CD8-positive, alpha-beta memory T cell (primary cell): ENCODE measurements around the gene SRMS. TPM values are rescaled to one million over a fixed set of nuclear protein-coding genes. Genes with fewer than 3 reads are reported as not detected.

ENCODE experiments used
- CTCF ChIA-PET: fragments of 350-600 bp; sonication (Branson Sonifier 250); formaldehyde crosslinking; loops from one replicate; lab custom pipeline; 2021; ENCODE audit warnings: antibody characterized with exemption; lab: Charles Lee
- POLR2A ChIA-PET: fragments of 350-600 bp; sonication (Branson Sonifier 250); formaldehyde crosslinking; loops from one replicate; lab custom pipeline; 2021; ENCODE audit warnings: antibody characterized with exemption; lab: Charles Lee
- DNase-seq, 5 donors: peaks; one replicate each; pipeline versions ENCODE4 v3.0.0 to v3.0.0-alpha.2; 2020 to 2022; ENCODE audit warnings: mixed read lengths in 1 of 5
- H3K27ac ChIP-seq: one replicate; pipeline ENCODE4 v1.7.0; 2013; ENCODE audit warnings: low read depth, mild to moderate bottlenecking, low read length, moderate library complexity
- H3K27me3 ChIP-seq: 2 replicates; pipeline ENCODE4 v1.7.0; 2013; ENCODE audit warnings: low read length, mild to moderate bottlenecking; ENCODE audit not compliant: insufficient read depth, poor library complexity, severe bottlenecking
- H3K36me3 ChIP-seq: 2 replicates; pipeline ENCODE4 v1.7.0; 2013; ENCODE audit warnings: mild to moderate bottlenecking, low read length, moderate library complexity; ENCODE audit not compliant: insufficient read depth
- H3K4me1 ChIP-seq: 2 replicates; pipeline ENCODE4 v1.7.0; 2013; ENCODE audit warnings: mild to moderate bottlenecking, low read length, moderate library complexity; ENCODE audit not compliant: insufficient read depth
- H3K4me3 ChIP-seq: 2 replicates; pipeline ENCODE4 v1.7.0; 2013; ENCODE audit warnings: mild to moderate bottlenecking, low read length
- H3K9me3 ChIP-seq: 2 replicates; pipeline ENCODE4 v1.7.0; 2013; ENCODE audit warnings: mild to moderate bottlenecking, low read length
- H3K27ac Mint-ChIP-seq, 8 donors: one replicate each; pipeline ENCODE4 v1.8.0; 2020 to 2021; ENCODE audit warnings: mixed read lengths in 8 of 8, mild to moderate bottlenecking in 6 of 8, inconsistent platforms in 3 of 8, moderate library complexity in 3 of 8
- H3K27me3 Mint-ChIP-seq, 2 donors: one replicate each; pipeline ENCODE4 v1.8.0; 2020 to 2021; ENCODE audit warnings: mixed read lengths in 2 of 2, mild to moderate bottlenecking in 1 of 2, moderate library complexity in 1 of 2
- H3K36me3 Mint-ChIP-seq, 3 donors: one replicate each; pipeline ENCODE4 v1.8.0; 2020 to 2021; ENCODE audit warnings: mixed read lengths in 3 of 3, inconsistent platforms in 1 of 3, mild to moderate bottlenecking in 1 of 3
- H3K4me1 Mint-ChIP-seq, 3 donors: one replicate each; pipeline ENCODE4 v1.8.0; 2020 to 2021; ENCODE audit warnings: mixed read lengths in 3 of 3, inconsistent platforms in 1 of 3, mild to moderate bottlenecking in 1 of 3
- H3K4me3 Mint-ChIP-seq, 7 donors: one replicate each; pipeline ENCODE4 v1.8.0; 2020 to 2021; ENCODE audit warnings: mixed read lengths in 7 of 7, mild to moderate bottlenecking in 6 of 7, moderate library complexity in 4 of 7, inconsistent platforms in 2 of 7
- H3K9me3 Mint-ChIP-seq, 5 donors: one replicate each; pipeline ENCODE4 v1.8.0; 2020 to 2022; ENCODE audit warnings: mixed read lengths in 5 of 5, mild to moderate bottlenecking in 3 of 5, moderate library complexity in 2 of 5, inconsistent platforms in 1 of 5
- polyA plus RNA-seq: library from polyadenylated mRNA; unstranded; fragments of 300-500 nt; fragmentation: Illumina TruSeq; gene quantifications from one replicate; pipeline ENCODE4 v1.2.3, GENCODE V29; 2021
- total RNA-seq, 2 experiments: library from RNA; stranded (reverse); gene quantifications; one replicate each; pipeline ENCODE4 v1.2.3, GENCODE V29; 2021

The SRMS gene
- total and polyA plus RNA-seq, 3 experiments from 2014 or later = not detected

GRCh38 chr20:63520934-63521601 is 26.5 kb downstream of the SRMS start:
- Histone ChIP-seq H3K9me3 (no peaks in the 10 kb centered on the region), H3K4me3 (peak overlapping the region; percentile 70), H3K36me3 (peaks cover 14% of the 10 kb centered on the region), H3K27ac (peak overlapping the region; percentile 79), H3K4me1 (peaks cover 20% of the 10 kb centered on the region), H3K27me3 (no peaks in the 10 kb centered on the region)
- peak overlapping the region in 5 of 8 donors; percentile 35 to 90 (median 70) for H3K27ac Mint-ChIP-seq
- no peaks in the 10 kb centered on the region for H3K27me3 Mint-ChIP-seq
- H3K4me3 Mint-ChIP-seq = peak overlapping the region; percentile 76 to 87 (median 81)
- H3K36me3 Mint-ChIP-seq = peaks cover 5 to 25% (median 7%) of the 10 kb centered on the region in 3 donors
- peak; percentile 52 to 83 (median 62) for DNase-seq
- ChIA-PET CTCF (interaction anchor here (1.0 to 3.1 kb wide), 10 partner anchors 10 to 459 kb away, joined by 3 to 24 read pairs (median 6); partner anchors contain the start of genes HELZ2, PTK6, RTEL1 and TPD52L2), POLR2A (interaction anchor here (0.6 to 3.1 kb wide), 23 partner anchors 8 to 727 kb away, joined by 3 to 31 read pairs (median 6); partner anchors contain the start of genes ARFRP1, GMEB2, HELZ2 and OPRL1)
- H3K4me1 Mint-ChIP-seq = peaks cover 8 to 34% (median 10%) of the 10 kb centered on the region in 3 donors
- peaks cover 0 to 3% (median 0%) of the 10 kb centered on the region in 5 donors for H3K9me3 Mint-ChIP-seq

GRCh38 chr20:63520504-63520933 is 27.0 kb downstream of the SRMS start, which contains the start of gene PPDPF:
Gene PPDPF, plus strand, starts transcription at chr20:63520765. Its CDS starts 544 bp downstream, at chr20:63521309.
- CTCF ChIA-PET = interaction anchor here (1.0 to 3.1 kb wide), 7 partner anchors 17 to 460 kb away, joined by 3 to 24 read pairs (median 8); partner anchors contain the start of genes HELZ2, PTK6 and TPD52L2
- peaks cover 5 to 25% (median 7%) of the 10 kb centered on the region in 3 donors for H3K36me3 Mint-ChIP-seq
- no peaks in the 10 kb centered on the region for H3K27me3 ChIP-seq
- peak within 1 kb of the TSS; percentile 70 for H3K4me3 ChIP-seq
- POLR2A ChIA-PET = interaction anchor here (0.7 to 3.1 kb wide), 19 partner anchors 9 to 726 kb away, joined by 3 to 31 read pairs (median 7); partner anchors contain the start of genes ARFRP1, GMEB2, HELZ2 and OPRL1
- peaks cover 20% of the 10 kb centered on the region for H3K4me1 ChIP-seq
- H3K36me3 ChIP-seq = peaks cover 14% of the 10 kb centered on the region
- peaks cover 8 to 34% (median 10%) of the 10 kb centered on the region in 3 donors for H3K4me1 Mint-ChIP-seq
- H3K27me3 Mint-ChIP-seq = no peaks in the 10 kb centered on the region
- H3K4me3 Mint-ChIP-seq = peak within 1 kb of the TSS; percentile 76 to 91 (median 81)
- peaks cover 0 to 4% (median 0%) of the 10 kb centered on the region in 5 donors for H3K9me3 Mint-ChIP-seq
- DNase-seq = peak; percentile 79 to 89 (median 84)
- peak within 1 kb of the TSS; percentile 79 for H3K27ac ChIP-seq
- peak within 1 kb of the TSS; percentile 35 to 91 (median 76) for H3K27ac Mint-ChIP-seq
- no peaks in the 10 kb centered on the region for H3K9me3 ChIP-seq

GRCh38 chr20:63519668-63520503 is 27.7 kb downstream of the SRMS start:
- peak overlapping the region in 7 of 8 donors; percentile 18 to 78 (median 61) for H3K27ac Mint-ChIP-seq
- no peaks in the 10 kb centered on the region for H3K27me3 Mint-ChIP-seq
- ChIA-PET CTCF (interaction anchor here (1.0 to 3.1 kb wide), 6 partner anchors 18 to 460 kb away, joined by 3 to 24 read pairs (median 8); partner anchors contain the start of genes HELZ2, PTK6 and TPD52L2), POLR2A (interaction anchor here (0.7 to 3.1 kb wide), 13 partner anchors 17 to 725 kb away, joined by 3 to 31 read pairs (median 7); partner anchors contain the start of genes GMEB2, HELZ2, OPRL1 and PTK6)
- peaks cover 5 to 24% (median 7%) of the 10 kb centered on the region in 3 donors for H3K36me3 Mint-ChIP-seq
- H3K4me3 Mint-ChIP-seq = peak overlapping the region; percentile 68 to 88 (median 81)
- peak; percentile 60 to 83 (median 67) for DNase-seq
- Histone ChIP-seq H3K36me3 (peaks cover 14% of the 10 kb centered on the region), H3K9me3 (no peaks in the 10 kb centered on the region), H3K4me1 (peaks cover 20% of the 10 kb centered on the region), H3K27me3 (no peaks in the 10 kb centered on the region), H3K4me3 (peak overlapping the region; percentile 59), H3K27ac (peak overlapping the region; percentile 79)
- H3K9me3 Mint-ChIP-seq = peaks cover 0 to 8% (median 2%) of the 10 kb centered on the region in 5 donors
- H3K4me1 Mint-ChIP-seq = peaks cover 8 to 32% (median 10%) of the 10 kb centered on the region in 3 donors

- H3K27ac ChIP-seq = peak overlapping the region; percentile 79
- H3K36me3 ChIP-seq = peaks cover 14% of the 10 kb centered on the region
- Mint-ChIP-seq H3K36me3 (peaks cover 5 to 21% (median 7%) of the 10 kb centered on the region in 3 donors), H3K27ac (peak overlapping the region in 6 of 8 donors; percentile 18 to 78 (median 56)), H3K27me3 (no peaks in the 10 kb centered on the region), H3K4me3 (peak overlapping the region; percentile 68 to 88 (median 80)), H3K9me3 (peaks cover 0 to 8% (median 4%) of the 10 kb centered on the region in 5 donors), H3K4me1 (peaks cover 8 to 29% (median 10%) of the 10 kb centered on the region in 3 donors)
- no peaks in the 10 kb centered on the region for H3K9me3 ChIP-seq
- peaks cover 20% of the 10 kb centered on the region for H3K4me1 ChIP-seq
- H3K27me3 ChIP-seq = no peaks in the 10 kb centered on the region
- POLR2A ChIA-PET = interaction anchor here (2.5 to 3.1 kb wide), 2 partner anchors 23 to 51 kb away, joined by 8 to 11 read pairs; no protein-coding TSS in a partner anchor
- CTCF ChIA-PET = interaction anchor here (2.1 to 2.5 kb wide), 2 partner anchors 18 to 345 kb away, joined by 7 to 24 read pairs; partner anchors contain the start of genes PTK6 and TPD52L2
- peak in 1 of 5 donors; percentile 54 for DNase-seq
- H3K4me3 ChIP-seq = peak overlapping the region; percentile 59
Observed at GRCh38 chr20:63518946-63519667, 28.4 kb downstream of the SRMS start.

GRCh38 chr20:63518351-63518861 is 29.1 kb downstream of the SRMS start:
- POLR2A ChIA-PET = no interaction called here
- Histone ChIP-seq H3K27me3 (no peaks in the 10 kb centered on the region), H3K27ac (no peak overlapping the region), H3K9me3 (no peaks in the 10 kb centered on the region), H3K36me3 (peaks cover 11% of the 10 kb centered on the region), H3K4me3 (no peak overlapping the region), H3K4me1 (peaks cover 20% of the 10 kb centered on the region)
- Mint-ChIP-seq H3K4me1 (peaks cover 5 to 25% (median 6%) of the 10 kb centered on the region in 3 donors), H3K27me3 (peaks cover 0 to under 1% of the 10 kb centered on the region in 2 donors), H3K27ac (peak overlapping the region in 1 of 8 donors; percentile 39), H3K4me3 (peak overlapping the region; percentile 45 to 84 (median 56)), H3K36me3 (peaks cover 3 to 15% (median 4%) of the 10 kb centered on the region in 3 donors), H3K9me3 (peaks cover 0 to 8% (median 4%) of the 10 kb centered on the region in 5 donors)
- DNase-seq = peak in 1 of 5 donors; percentile 45
- CTCF ChIA-PET = no interaction called here

- POLR2A ChIA-PET = no interaction called here
- Mint-ChIP-seq H3K4me1 (peaks cover 2 to 21% (median 5%) of the 10 kb centered on the region in 3 donors), H3K36me3 (peaks cover 2 to 8% (median 3%) of the 10 kb centered on the region in 3 donors), H3K4me3 (peak overlapping the region in 3 of 7 donors; percentile 18 to 72 (median 70)), H3K9me3 (peaks cover 0 to 9% (median 4%) of the 10 kb centered on the region in 5 donors), H3K27me3 (peaks cover 3 to 7% of the 10 kb centered on the region in 2 donors), H3K27ac (no peak overlapping the region)
- Histone ChIP-seq H3K4me1 (peaks cover 19% of the 10 kb centered on the region), H3K27ac (no peak overlapping the region), H3K36me3 (peaks cover 6% of the 10 kb centered on the region), H3K9me3 (no peaks in the 10 kb centered on the region), H3K27me3 (no peaks in the 10 kb centered on the region), H3K4me3 (no peak overlapping the region)
- CTCF ChIA-PET = interaction anchor here (1.7 kb wide), 1 partner anchor 20 kb away, joined by 3 read pairs; the partner anchor contains the start of gene PTK6
- peak in 1 of 5 donors; percentile 47 for DNase-seq
Observed at GRCh38 chr20:63517376-63518309, 29.9 kb downstream of the SRMS start.
